HG02885 (cell line): ENCODE data around the gene DARS1.
"Not testable (repeated sequence)": the region's sequence is repeated elsewhere in the genome, so short reads cannot be mapped to it uniquely, and the experiment has no call there.

Experiments used
- ATAC-seq: cut with Tn5 transposase; IDR thresholded peaks from one replicate; pipeline ENCODE4 v1.9.1; 2021; ENCODE audit warnings: mild to moderate bottlenecking; ENCODE audit not compliant: unreplicated experiment, poor library complexity

The DARS1 gene

DNA sequence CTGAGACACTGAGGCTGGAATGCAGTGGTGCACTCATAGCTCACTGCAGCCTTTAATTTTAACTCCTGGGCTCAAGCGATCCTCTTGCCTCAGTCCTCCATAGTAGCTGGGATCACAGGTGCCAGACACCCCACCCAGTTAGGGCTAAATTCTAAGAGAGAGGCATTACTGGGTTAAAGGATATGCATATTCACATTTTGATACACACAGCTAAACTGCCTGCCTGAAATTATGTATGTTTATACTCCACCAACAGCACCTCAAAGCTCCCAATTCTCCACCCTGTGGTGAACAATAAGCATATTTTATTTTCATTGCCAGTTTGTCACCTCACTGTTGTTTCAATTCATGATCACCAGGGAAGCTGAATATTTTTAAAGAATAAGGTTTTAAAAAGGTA, 90.5 kb downstream of the DARS1 start:
- ATAC-seq: no peak

- ATAC-seq: no peak
These were observed 92.0 kb downstream of the DARS1 start for GRCh38 chr2:135893374-135893794.

DNA sequence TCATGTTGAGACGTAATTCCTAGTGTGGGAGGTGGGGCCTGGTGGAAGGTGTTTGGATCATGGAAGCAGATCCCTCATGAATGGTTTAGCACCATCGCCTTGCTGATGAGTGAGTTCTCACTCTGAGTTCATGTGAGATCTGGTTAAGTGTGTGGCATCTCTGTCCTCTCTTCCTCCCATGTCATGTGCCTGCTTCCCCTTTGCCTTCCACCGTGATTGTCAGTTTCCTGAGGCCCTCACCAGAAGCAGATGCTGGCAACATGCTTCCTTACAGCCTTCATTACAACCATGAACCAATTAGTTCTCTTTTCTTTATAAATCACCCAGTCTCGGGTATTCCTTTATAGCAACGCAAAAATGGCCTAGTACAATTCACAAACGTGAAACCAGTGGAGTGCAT, 94.6 kb downstream of the DARS1 start:
- ATAC-seq: no peak

GRCh38 chr2:135890149-135890548, 95.3 kb downstream of the DARS1 start:
- no peak for ATAC-seq

- ATAC-seq: not testable (repeated sequence)
These were observed 96.8 kb downstream of the DARS1 start for GRCh38 chr2:135888587-135888986.

GRCh38 chr2:135885709-135886108, 99.7 kb downstream of the DARS1 start:
- no peak for ATAC-seq

- ATAC-seq: no peak
These were observed 103.0 kb downstream of the DARS1 start for GRCh38 chr2:135882415-135882814.

GRCh38 chr2:135876770-135877169, 108.7 kb downstream of the DARS1 start:
- not testable (repeated sequence) for ATAC-seq

DNA sequence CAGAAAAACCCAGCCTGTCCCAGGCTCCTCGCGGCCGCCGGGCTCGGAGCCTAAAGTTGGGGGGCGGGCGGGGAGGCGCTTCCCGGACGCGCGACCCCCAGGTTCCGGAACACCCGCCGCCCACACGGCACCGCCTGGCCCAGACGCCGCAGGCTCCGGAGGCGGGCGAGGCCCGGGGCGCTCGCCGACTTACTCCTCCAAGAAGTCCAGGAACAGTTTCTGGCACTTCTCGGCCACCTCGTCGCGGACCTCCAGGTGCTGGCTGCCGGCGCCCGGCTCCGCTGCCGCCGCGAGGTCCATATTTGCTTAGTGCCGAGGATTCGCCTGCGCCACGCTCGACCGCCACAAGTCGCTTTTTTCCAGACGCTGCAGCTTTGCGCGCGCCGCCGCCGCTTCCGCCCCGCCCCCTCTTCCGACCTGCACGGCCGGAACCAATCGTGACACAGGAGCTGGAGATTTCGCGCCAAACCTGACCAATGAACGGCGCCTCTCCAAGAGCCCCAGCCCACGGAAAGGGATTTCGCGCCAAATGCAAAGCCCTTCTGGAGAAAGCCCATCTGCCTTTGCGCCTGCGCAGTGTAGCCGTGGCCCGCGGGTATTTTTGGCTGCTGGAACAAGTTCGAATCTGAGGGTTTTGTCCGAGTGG, 109.2 kb downstream of the DARS1 start, which contains the start of gene MCM6:
MCM6 (minus strand) TSS at position 378 of the 646 bp plus-strand sequence; CDS start at position 300, 78 bp downstream.
- peak; percentile 89 for ATAC-seq

- ATAC-seq: peak; percentile 65
These were observed 109.8 kb downstream of the DARS1 start for GRCh38 chr2:135875491-135876065.

GRCh38 chr2:135874777-135875365, 110.6 kb downstream of the DARS1 start:
- ATAC-seq: no peak

GRCh38 chr2:135870571-135870970, 114.9 kb downstream of the DARS1 start:
- peak; percentile 71 for ATAC-seq

DNA sequence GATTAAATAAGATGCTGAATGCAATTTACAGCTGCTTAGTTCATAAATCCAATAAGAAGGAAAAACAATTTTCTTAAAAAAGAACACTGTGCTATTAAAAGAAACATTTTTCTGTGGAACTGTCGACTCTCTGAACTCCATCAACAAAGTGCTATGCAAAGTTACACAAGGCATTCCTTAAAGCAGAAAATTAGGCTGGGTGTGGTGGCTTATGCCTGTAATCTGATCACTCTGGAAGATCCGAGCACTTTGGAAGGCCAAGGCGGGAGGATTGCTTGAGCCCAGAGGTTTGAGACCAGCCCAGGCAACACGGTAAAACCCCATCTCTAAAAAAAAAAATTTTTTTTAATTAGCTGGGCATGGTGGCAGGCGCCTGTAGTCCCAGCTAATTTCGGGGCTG, 122.2 kb downstream of the DARS1 start:
- no peak for ATAC-seq

GRCh38 chr2:135862718-135863117, 122.7 kb downstream of the DARS1 start:
- ATAC-seq: no peak
